DOHH2 (cell line): ENCODE data around the gene IFT122.

Experiments used
- EZH2phosphoT487 ChIP-seq: fragments of 200-600 bp; sonication (generic); IDR thresholded peaks from 2 replicates; pipeline ENCODE4 v1.6.1; 2017; ENCODE audit warnings: borderline replicate concordance, mild to moderate bottlenecking, antibody characterized with exemption, low read length, moderate library complexity, mixed read lengths
- TF ChIP-seq, protein P1 (sequence below): fragments of 200-600 bp; sonication (generic); IDR thresholded peaks from one replicate; pipeline ENCODE4 v1.5.1; 2014; ENCODE audit warnings: antibody characterized with exemption, mild to moderate bottlenecking, low read depth, low read length; ENCODE audit not compliant: poor library complexity, severe bottlenecking

DNA sequence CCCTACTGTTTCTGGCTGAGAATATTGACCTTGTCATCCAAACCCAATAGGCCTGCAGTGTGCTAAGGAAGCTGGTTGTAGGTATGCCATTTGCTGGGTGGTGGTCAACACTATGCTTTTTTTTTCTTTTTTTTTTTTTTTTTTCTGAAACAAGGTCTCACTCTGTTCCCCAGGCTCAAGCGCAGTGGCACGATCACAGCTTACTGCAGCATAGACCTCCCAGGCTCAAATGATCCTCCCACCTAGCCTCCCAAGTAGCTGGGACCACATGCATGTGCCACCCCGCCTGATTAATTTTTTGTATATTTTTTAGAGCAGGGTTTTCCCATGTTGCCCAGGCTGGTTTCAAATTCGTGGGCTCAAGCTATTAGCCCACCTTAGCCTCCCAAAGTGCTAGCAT, 52.7 kb downstream of the IFT122 start:
- TF ChIP-seq, protein P1, sequence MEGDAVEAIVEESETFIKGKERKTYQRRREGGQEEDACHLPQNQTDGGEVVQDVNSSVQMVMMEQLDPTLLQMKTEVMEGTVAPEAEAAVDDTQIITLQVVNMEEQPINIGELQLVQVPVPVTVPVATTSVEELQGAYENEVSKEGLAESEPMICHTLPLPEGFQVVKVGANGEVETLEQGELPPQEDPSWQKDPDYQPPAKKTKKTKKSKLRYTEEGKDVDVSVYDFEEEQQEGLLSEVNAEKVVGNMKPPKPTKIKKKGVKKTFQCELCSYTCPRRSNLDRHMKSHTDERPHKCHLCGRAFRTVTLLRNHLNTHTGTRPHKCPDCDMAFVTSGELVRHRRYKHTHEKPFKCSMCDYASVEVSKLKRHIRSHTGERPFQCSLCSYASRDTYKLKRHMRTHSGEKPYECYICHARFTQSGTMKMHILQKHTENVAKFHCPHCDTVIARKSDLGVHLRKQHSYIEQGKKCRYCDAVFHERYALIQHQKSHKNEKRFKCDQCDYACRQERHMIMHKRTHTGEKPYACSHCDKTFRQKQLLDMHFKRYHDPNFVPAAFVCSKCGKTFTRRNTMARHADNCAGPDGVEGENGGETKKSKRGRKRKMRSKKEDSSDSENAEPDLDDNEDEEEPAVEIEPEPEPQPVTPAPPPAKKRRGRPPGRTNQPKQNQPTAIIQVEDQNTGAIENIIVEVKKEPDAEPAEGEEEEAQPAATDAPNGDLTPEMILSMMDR, result no peak
- TF ChIP-seq EZH2phosphoT487, result no peak
